ENCODE data around the gene ANXA3.

The ANXA3 gene

GRCh38 chr4:78654807-78655206 is 103.2 kb downstream of the ANXA3 start:
- no peak overlapping the region for H3K4me3 ChIP-seq (ENCODE audit: low read length)
- no peak for DNase-seq (ENCODE audit: low read depth, low spot score)

- H3K4me3 ChIP-seq (ENCODE audit: low read length), result peak overlapping the region; percentile 42
- DNase-seq (ENCODE audit: low read depth, low spot score), result peak; percentile 75
These were observed 105.4 kb downstream of the ANXA3 start for GRCh38 chr4:78656968-78657445.

- DNase-seq (ENCODE audit: low read depth, low spot score), result no peak
- H3K4me3 ChIP-seq (ENCODE audit: low read length), result no peak overlapping the region
These were observed 107.7 kb downstream of the ANXA3 start for GRCh38 chr4:78659264-78659663.

GRCh38 chr4:78659665-78660064 is 108.1 kb downstream of the ANXA3 start:
- no peak for DNase-seq (ENCODE audit: low read depth, low spot score)
- H3K4me3 ChIP-seq (ENCODE audit: low read length), result no peak overlapping the region

All from Jurkat, Clone E6-1 (cell line).